GM12875 (cell line): ENCODE data around the gene PRKCA.

Experiments
- H3K4me3 ChIP-seq: one replicate; pipeline ENCODE4 v1.5.1; 2011; ENCODE audit warnings: low read depth, low read length, control low read depth
- CTCF ChIP-seq: IDR thresholded peaks from 2 replicates; pipeline ENCODE4 v1.5.1; 2011; ENCODE audit warnings: low read depth, mild to moderate bottlenecking, control low read depth, inconsistent platforms, low read length, moderate library complexity, borderline replicate concordance; ENCODE audit not compliant: insufficient read depth

Gene PRKCA

DNA sequence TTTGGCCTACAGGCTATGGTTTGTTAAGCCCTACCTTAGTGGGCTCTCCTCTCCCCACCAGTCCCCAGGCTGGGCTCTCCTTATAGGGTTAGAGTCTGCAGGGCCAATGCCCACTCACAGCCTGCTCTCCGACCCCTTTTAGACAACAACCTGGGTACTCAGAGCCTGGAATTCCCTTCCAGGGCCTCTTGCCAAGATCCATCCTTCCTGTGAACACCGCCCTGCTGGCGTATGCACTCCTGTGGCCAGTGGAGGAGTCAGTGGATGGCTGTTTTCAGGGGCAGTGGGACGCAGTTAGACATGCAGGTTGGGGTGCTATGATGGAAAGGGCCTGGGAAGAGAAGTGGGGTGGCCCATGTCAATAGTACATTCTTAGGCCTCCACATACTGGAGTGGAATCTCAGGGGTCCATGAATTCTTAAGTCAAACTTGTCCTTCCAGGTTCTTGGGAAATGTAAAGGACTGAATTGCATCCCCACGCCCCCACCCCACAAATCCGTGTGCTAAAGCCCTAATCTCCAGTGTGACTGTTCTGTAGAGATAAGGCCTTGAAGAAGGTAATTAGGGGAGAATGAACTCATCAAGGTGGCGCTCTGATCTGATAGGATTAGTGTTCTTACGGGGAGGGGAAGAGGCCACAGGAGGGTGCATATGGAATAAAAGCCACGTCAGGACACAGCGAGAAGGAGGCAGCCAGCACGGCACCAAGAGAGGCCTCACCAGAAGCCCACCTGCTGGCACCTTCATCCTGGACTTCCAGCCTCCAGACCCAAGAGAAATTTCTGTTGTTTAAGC, 450.9 kb downstream of the PRKCA start:
- H3K4me3 ChIP-seq = no peak overlapping the region
- no peak for TF ChIP-seq CTCF

DNA sequence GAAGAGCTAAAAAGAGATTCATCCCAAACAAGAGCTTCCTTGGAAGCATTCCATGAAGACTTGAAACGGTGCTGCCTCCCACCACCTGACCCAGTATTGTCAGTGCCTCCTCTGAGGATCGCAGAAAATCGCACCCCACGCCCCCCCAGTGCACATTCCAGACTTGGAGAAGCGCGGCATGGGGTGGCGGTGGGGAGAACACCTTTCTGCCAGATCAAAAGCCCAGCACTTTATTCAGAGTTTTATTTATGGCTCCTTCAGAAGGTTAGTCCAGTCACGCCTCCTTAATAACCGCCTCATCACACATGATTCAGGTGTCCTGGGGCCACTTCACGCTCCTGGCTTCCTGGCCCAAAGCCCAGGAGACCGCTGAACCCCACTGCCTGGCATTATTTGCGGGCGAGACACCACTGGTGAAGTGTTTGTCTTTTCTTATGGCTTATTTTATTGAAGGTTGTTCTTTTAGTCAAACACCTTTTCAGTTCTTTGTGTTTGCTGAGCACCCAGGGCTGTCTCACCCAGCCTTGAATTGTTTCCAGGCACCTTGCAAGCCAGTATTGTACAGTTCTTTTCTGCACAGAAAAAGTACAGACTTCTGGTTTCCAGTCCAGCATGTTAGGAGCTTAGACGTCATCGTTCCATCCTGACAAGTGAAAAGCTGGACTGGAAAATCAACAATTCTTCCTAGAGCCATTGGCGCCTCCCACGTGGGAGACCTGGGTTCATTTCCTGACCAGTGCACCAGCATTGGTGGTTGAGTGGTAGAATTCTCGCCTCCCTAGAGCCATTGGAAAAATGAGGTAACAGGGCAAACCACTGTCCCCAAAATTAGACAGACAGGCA, 452.9 kb downstream of the PRKCA start:
- TF ChIP-seq CTCF = no peak
- no peak overlapping the region for H3K4me3 ChIP-seq

DNA sequence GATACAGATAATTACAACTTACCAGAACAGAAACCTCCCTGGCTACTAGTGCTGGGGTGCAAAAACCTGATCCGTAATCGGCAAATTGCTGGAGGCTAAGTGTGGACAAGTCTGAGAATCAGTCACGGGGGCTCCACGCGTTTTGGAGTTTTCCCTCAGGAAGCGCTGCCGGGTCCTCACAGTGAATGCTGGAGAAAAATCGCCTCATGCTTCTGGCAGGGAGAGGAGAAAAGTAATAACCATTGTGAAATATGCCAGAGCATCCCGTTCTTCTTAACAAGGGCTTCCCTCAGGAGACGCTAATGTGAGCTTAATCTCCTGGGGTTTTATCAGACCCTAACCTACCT, 453.5 kb downstream of the PRKCA start:
- no peak overlapping the region for H3K4me3 ChIP-seq

DNA sequence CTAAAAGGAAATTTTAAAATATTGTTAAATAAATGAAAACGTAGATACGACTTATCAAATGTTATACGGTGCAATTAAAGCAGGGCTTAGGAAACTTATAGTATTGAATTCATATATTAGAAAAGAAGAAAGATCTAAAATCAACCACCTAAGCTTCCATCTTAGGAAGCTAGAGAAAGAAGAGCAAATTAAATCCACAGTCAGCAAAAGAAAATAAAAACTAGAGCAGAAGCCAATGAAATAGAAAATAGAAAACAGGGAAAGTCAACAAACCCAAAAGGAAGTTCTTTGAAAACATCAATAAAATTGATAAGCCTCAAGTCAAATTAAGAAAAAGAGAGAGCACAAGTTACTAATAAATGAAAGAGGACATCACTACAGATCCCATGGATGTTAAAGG, 457.9 kb downstream of the PRKCA start:
- no peak for TF ChIP-seq CTCF

More for the DNA sequence above, 453.5 kb downstream of the PRKCA start:
- TF ChIP-seq CTCF = no peak

DNA sequence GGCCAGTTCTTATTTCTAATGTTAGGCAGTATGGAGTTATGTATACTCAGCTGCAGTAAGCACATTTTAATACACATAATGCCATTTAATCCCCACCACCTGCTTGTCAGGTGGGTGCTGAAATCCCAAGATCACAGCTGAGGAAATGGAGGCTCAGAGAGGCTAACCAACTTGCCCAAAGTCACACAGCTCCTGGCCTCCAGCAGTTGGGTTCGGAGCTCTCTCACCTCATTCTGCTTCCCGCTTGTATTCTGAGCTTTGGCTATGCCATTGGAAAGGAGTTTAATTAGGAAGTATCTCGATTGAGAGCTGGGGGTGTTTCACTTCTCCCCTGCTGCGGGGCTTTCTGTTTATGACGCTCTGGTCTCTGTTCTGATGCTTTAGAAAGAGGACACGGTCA, 459.9 kb downstream of the PRKCA start:
- TF ChIP-seq CTCF = no peak
- H3K4me3 ChIP-seq = no peak overlapping the region

More for the DNA sequence above, 457.9 kb downstream of the PRKCA start:
- no peak overlapping the region for H3K4me3 ChIP-seq

DNA sequence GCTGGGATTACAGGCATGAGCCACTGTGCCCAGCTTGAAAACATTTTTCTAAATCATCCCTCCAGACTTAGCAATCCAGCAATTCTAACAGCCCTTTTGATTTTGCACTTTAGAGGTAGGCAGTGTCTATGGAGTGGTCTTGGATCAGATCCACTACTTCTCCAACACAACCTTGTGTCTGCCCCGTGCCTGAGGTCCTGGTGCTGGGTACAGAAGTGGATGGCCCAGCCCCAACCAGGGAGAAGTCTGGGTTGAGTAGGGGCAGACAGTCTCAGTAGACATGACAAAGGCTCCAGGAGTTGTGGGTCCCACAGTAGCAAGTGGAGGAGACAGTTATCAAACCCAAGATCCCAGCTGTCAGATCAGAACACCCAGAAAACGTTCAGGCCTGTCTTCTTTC, 460.6 kb downstream of the PRKCA start:
- no peak overlapping the region for H3K4me3 ChIP-seq
- TF ChIP-seq CTCF = no peak
